ENCODE results near the gene MMS19. TPM values are rescaled to one million over a fixed set of nuclear protein-coding genes. Genes with fewer than 3 reads are reported as not detected.

MMS19 gene
- total and polyA plus RNA-seq, 10 donors = 53.5 to 101 (median 60.6) TPM

DNA sequence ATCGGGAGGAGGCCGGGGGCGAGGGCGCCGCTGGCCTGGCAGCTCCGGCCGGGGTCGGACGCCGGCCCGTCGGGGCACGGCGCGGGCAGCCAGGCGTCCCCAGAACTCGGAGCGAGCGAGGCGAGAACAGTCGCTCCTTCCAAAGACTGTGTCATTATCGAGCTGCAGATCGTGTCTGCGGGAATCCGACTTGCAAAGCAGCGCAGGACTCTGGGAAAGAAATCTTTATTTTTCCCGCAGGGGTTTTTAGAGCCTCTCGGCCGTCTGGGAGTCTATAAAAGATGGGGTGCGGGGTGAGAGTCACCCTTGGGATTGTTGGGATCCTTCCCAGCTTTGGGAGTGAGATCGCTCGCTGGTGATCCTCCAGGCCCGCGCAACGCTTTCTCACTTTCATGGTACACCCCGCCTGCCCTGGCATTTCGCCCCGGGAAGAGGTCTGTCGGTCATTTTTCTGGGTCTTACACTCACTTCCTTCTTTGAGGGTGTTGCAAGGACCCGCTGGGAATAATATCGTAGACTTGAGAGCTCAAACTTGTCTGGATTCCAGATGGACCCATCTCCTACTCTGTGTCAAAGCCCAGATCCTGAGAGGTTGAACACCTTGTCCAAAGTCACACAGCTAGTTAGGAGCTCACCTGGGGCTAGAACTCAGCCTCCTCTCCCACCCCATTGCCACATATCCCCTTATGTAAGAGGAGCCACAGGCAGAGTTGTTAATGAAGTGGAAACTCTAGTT lies 1.5 kb upstream of the MMS19 start:
- Histone ChIP-seq H3K27me3 (replicated peaks in 1 of 7) (peaks cover 0 to 23% (median 0%) of the 10 kb centered on the region in 7 donors), H3K4me1 (peaks cover 15 to 69% (median 44%) of the 10 kb centered on the region in 6 donors), H3K27ac (peak overlapping the region; percentile 88 to 98 (median 94)), H3K36me3 (no peaks in the 10 kb centered on the region), H3K4me3 (peak overlapping the region; percentile 79 to 99 (median 96)), H3K9me3 (no peaks in the 10 kb centered on the region)
- TF ChIP-seq, protein P1, sequence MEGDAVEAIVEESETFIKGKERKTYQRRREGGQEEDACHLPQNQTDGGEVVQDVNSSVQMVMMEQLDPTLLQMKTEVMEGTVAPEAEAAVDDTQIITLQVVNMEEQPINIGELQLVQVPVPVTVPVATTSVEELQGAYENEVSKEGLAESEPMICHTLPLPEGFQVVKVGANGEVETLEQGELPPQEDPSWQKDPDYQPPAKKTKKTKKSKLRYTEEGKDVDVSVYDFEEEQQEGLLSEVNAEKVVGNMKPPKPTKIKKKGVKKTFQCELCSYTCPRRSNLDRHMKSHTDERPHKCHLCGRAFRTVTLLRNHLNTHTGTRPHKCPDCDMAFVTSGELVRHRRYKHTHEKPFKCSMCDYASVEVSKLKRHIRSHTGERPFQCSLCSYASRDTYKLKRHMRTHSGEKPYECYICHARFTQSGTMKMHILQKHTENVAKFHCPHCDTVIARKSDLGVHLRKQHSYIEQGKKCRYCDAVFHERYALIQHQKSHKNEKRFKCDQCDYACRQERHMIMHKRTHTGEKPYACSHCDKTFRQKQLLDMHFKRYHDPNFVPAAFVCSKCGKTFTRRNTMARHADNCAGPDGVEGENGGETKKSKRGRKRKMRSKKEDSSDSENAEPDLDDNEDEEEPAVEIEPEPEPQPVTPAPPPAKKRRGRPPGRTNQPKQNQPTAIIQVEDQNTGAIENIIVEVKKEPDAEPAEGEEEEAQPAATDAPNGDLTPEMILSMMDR (IDR thresholded peaks at IDR 0.05 in 8 of 11, conservative IDR thresholded peaks at IDR 0.05 in 3 of 11) = no peak
- TF ChIP-seq POLR2AphosphoS5 (IDR thresholded peaks at IDR 0.05) = no peak
- DNase-seq = peak; percentile 84
- intact Hi-C loops (cut with DNase I; ENCODE audit: low total_unique reads) = no loop called here
- WGBS, 5 donors = 2 to 4% (median 3%) methylated on average over 29 to 41 of the region's 41 CpGs

DNA sequence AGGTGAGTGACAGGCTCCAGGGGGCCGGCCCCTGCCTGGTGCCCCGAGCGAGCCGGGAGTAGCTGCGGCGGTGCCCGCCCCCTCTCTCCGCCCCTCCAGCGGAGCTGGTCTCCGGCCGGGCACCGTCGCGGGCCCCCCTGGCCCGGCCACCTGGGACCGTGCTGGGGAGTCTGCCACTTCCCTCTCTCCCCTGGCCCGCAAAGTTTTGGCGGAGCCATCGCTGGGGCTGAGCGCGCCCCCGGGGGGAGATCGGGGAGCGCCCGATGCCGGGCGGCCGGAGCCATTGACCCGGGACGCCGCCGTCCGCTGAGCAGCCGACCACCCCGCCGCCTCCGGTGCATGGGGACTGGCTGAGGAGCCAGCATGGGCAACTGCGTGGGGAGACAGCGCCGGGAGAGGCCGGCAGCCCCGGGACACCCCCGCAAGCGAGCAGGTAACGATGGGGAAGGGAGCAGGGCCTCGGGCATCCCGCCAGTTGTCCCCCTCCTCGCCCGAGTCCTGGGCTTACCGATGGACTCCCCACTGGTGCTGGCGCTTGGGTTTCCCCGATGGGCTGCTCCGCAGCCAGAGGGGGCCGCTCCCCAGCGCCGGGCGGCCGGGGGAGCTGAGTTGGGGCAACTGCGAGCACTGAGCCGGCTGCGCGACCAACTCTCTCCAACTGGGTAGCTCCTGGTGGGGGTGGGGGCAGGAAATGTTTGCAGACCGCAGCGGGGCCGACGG lies 779 bp upstream of the MMS19 start, which contains the start of gene UBTD1:
UBTD1 (plus strand) TSS at position 84 of the 720 bp plus-strand sequence; CDS start at position 364, 280 bp downstream.
- intact Hi-C loops (cut with DNase I; ENCODE audit: low total_unique reads) = no loop called here
- Histone ChIP-seq H3K4me3 (peak within 1 kb of the TSS; percentile 79 to 99 (median 96)), H3K4me1 (peaks cover 15 to 77% (median 51%) of the 10 kb centered on the region in 6 donors), H3K27ac (peak within 1 kb of the TSS; percentile 88 to 98 (median 94)), H3K27me3 (replicated peaks in 1 of 7) (peaks cover 0 to 23% (median 0%) of the 10 kb centered on the region in 7 donors), H3K9me3 (no peaks in the 10 kb centered on the region), H3K36me3 (no peaks in the 10 kb centered on the region)
- TF ChIP-seq, protein P1 (IDR thresholded peaks at IDR 0.05 in 8 of 11, conservative IDR thresholded peaks at IDR 0.05 in 3 of 11) = no peak
- TF ChIP-seq POLR2AphosphoS5 (IDR thresholded peaks at IDR 0.05) (no peak), POLR2A (IDR thresholded peaks at IDR 0.05) (no peak)
- WGBS, 5 donors = 0 to 1% (median 0%) methylated on average over 12 to 66 of the region's 66 CpGs
- DNase-seq = no peak

DNA sequence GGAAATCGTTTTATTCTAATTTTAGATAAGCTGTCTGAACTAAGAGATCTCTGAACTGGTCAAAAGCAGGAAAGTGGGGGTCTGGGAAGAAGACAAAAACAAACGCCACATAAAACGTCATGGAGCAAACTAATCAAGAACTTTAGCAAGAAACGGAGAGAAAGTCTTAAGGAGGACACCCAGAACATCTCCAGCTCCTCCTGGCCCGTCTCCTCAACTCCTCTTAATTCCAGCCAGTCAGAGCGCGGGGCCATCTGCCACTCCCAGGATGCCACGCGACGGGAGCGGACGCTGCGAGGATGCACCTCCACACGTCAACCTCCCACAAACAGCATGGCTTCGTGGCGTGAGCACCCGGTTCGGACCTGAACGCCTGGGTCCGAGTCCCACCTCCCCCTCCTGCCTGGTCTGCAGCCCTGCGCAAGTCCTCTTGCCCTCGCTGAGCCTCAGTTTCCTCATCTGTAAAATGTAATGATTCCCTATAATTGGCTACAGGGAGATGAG lies 598 bp downstream of the MMS19 start:
- 0 to 1% (median 0%) methylated on average over 21 to 22 of the region's 22 CpGs for WGBS, 5 donors
- peak overlapping the region; percentile 88 to 98 (median 94) for H3K27ac ChIP-seq
- peaks cover 15 to 81% (median 52%) of the 10 kb centered on the region in 6 donors for H3K4me1 ChIP-seq

More for the DNA sequence above, 598 bp downstream of the MMS19 start:
- peak; percentile 93 for DNase-seq
- H3K27me3 ChIP-seq (replicated peaks in 1 of 7) = peaks cover 0 to 23% (median 0%) of the 10 kb centered on the region in 7 donors
- TF ChIP-seq POLR2A (IDR thresholded peaks at IDR 0.05) (no peak), POLR2AphosphoS5 (IDR thresholded peaks at IDR 0.05) (peak; percentile 34 to 76 (median 72))
- TF ChIP-seq, protein P1 (IDR thresholded peaks at IDR 0.05 in 8 of 11, conservative IDR thresholded peaks at IDR 0.05 in 3 of 11) = no peak
- intact Hi-C loops (cut with DNase I; ENCODE audit: low total_unique reads) = no loop called here
- H3K4me3 ChIP-seq = peak overlapping the region; percentile 79 to 99 (median 96)
- no peaks in the 10 kb centered on the region for H3K9me3 ChIP-seq
- peaks cover 0 to 11% (median 0%) of the 10 kb centered on the region in 6 donors for H3K36me3 ChIP-seq
